Left ventricle myocardium inferior (tissue), 1 donor: ENCODE data around the gene TUBA4A. TPM values are rescaled to one million over a fixed set of nuclear protein-coding genes. Genes with fewer than 3 reads are reported as not detected.

Experiments
- DNase-seq: peaks from one replicate; pipeline ENCODE4 v3.0.0-alpha.2; 2020
- H3K27ac ChIP-seq: fragments of 200-600 bp; replicated peaks from 2 replicates; pipeline ENCODE4 v1.8.0; 2021
- H3K27me3 ChIP-seq: fragments of 200-600 bp; 2 replicates; pipeline ENCODE4 v1.8.0; 2021; ENCODE audit warnings: low read depth
- H3K36me3 ChIP-seq: fragments of 200-600 bp; 2 replicates; pipeline ENCODE4 v1.8.0; 2021
- H3K4me1 ChIP-seq: fragments of 200-600 bp; 2 replicates; pipeline ENCODE4 v1.8.0; 2021
- H3K4me3 ChIP-seq: fragments of 200-600 bp; 2 replicates; pipeline ENCODE4 v1.8.0; 2021; ENCODE audit warnings: mild to moderate bottlenecking, moderate library complexity
- H3K9me3 ChIP-seq: fragments of 200-600 bp; replicated peaks from 2 replicates; pipeline ENCODE4 v1.8.0; 2021
- CTCF ChIP-seq: fragments of 200-600 bp; IDR thresholded peaks from 2 replicates; pipeline ENCODE4 v1.8.0; 2021; ENCODE audit warnings: antibody characterized with exemption, mild to moderate bottlenecking, borderline replicate concordance
- intact Hi-C: fragments of 100-400 bp; cut with micrococcal nuclease; formaldehyde crosslinking; loops from one replicate; pipeline ENCODE4 v1.11.0; 2022
- total RNA-seq: library from RNA; stranded (reverse); fragmentation: NEBNext Ultra II Directional; extraction: Animal tissue kit (Norgen Biotek cat#: 25700); gene quantifications from one replicate; pipeline ENCODE4 v1.2.1, GENCODE V29; 2021
- donor health status: DM: no; HTN: yes; CAD: no; lungs with severe emphysema.

The TUBA4A gene
- total RNA-seq, 1 donor from 2014 or later = 130 TPM

GRCh38 chr2:219213026-219213415, 40.7 kb downstream of the TUBA4A start:
- H3K27ac ChIP-seq = no peak overlapping the region
- intact Hi-C loops = no loop called here
- DNase-seq = no peak
- no peaks in the 10 kb centered on the region for H3K27me3 ChIP-seq
- no peak overlapping the region for H3K4me3 ChIP-seq
- H3K9me3 ChIP-seq = no peaks in the 10 kb centered on the region
- peaks cover 25% of the 10 kb centered on the region for H3K4me1 ChIP-seq
- peaks cover 74% of the 10 kb centered on the region for H3K36me3 ChIP-seq
- no peak for TF ChIP-seq CTCF

GRCh38 chr2:219210886-219211362, 42.8 kb downstream of the TUBA4A start:
- DNase-seq = no peak
- peaks cover 25% of the 10 kb centered on the region for H3K4me1 ChIP-seq
- peaks cover 72% of the 10 kb centered on the region for H3K36me3 ChIP-seq

GRCh38 chr2:219210196-219210885, 43.4 kb downstream of the TUBA4A start:
- H3K4me1 ChIP-seq = peaks cover 27% of the 10 kb centered on the region
- intact Hi-C loops = no loop called here
- no peak overlapping the region for H3K4me3 ChIP-seq
- no peak for TF ChIP-seq CTCF
- H3K27me3 ChIP-seq = no peaks in the 10 kb centered on the region
- H3K9me3 ChIP-seq = no peaks in the 10 kb centered on the region
- DNase-seq = no peak
- no peak overlapping the region for H3K27ac ChIP-seq
- H3K36me3 ChIP-seq = peaks cover 66% of the 10 kb centered on the region

More at GRCh38 chr2:219210886-219211362, 42.8 kb downstream of the TUBA4A start:
- no peaks in the 10 kb centered on the region for H3K9me3 ChIP-seq
- H3K4me3 ChIP-seq = no peak overlapping the region
- H3K27me3 ChIP-seq = no peaks in the 10 kb centered on the region
- no peak overlapping the region for H3K27ac ChIP-seq
- no peak for TF ChIP-seq CTCF
- intact Hi-C loops = no loop called here

- intact Hi-C loops = no loop called here
- H3K9me3 ChIP-seq = no peaks in the 10 kb centered on the region
- no peaks in the 10 kb centered on the region for H3K27me3 ChIP-seq
- peaks cover 27% of the 10 kb centered on the region for H3K4me1 ChIP-seq
- DNase-seq = no peak
- H3K36me3 ChIP-seq = peaks cover 58% of the 10 kb centered on the region
- no peak overlapping the region for H3K4me3 ChIP-seq
- no peak for TF ChIP-seq CTCF
- no peak overlapping the region for H3K27ac ChIP-seq
Measured at GRCh38 chr2:219209236-219210195, 44.2 kb downstream of the TUBA4A start.

- H3K9me3 ChIP-seq = no peaks in the 10 kb centered on the region
- peak overlapping the region; percentile 81 for H3K4me3 ChIP-seq
- H3K4me1 ChIP-seq = peaks cover 27% of the 10 kb centered on the region
- peak overlapping the region; percentile 97 for H3K27ac ChIP-seq
- H3K36me3 ChIP-seq = peaks cover 45% of the 10 kb centered on the region
- no peak for DNase-seq
- no peaks in the 10 kb centered on the region for H3K27me3 ChIP-seq
- no peak for TF ChIP-seq CTCF
- intact Hi-C loops = no loop called here
Measured at GRCh38 chr2:219207884-219208740, 45.6 kb downstream of the TUBA4A start.
